ENCODE measurements around the gene CACHD1. TPM values are rescaled to one million over a fixed set of nuclear protein-coding genes. Genes with fewer than 3 reads are reported as not detected.

Gene CACHD1
- total RNA-seq, 1 experiment from 2014 or later = 8.4 TPM

DNA sequence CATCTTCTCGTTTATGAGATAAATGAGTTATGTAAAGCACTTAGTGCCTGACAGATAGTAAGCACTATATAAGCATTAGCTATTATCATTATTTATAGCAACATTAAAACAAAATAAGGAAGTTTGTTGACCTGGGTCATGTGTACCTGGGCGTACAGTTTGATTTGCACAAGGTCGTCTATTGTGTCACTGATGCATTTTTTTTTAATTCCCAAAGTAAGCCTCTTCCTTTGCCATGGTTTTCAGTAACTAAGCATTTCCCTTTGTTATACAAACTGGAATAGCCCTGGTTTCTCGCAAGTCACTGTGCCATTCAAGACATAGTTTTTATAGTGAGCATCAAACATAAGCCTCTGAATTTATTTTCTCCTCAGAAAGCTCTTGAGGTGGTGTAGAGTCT, 72.2 kb downstream of the CACHD1 start:
- H3K36me3 ChIP-seq (ENCODE audit: control insufficient read depth in 1 of 2, insufficient read depth in 2 of 2, low read length in 2 of 2) = no peaks in the 10 kb centered on the region
- no peaks in the 10 kb centered on the region for H3K4me1 ChIP-seq (ENCODE audit: control insufficient read depth in 1 of 2, insufficient read depth in 2 of 2, low read length in 2 of 2)
- DNase-seq (ENCODE audit: low read depth, low spot score) (no peak), ATAC-seq (no peak)
- CTCF ChIA-PET = no interaction called here
- no peaks in the 10 kb centered on the region for H3K79me2 ChIP-seq (ENCODE audit: insufficient read depth, low read length)
- no peaks in the 10 kb centered on the region for H3K9me2 ChIP-seq (ENCODE audit: insufficient read depth)
- intact Hi-C loops (cut with micrococcal nuclease) = no loop called here
- no peak overlapping the region for H2AFZ ChIP-seq (ENCODE audit: low read depth, low read length, poor library complexity, severe bottlenecking)
- H3K4me3 ChIP-seq (replicated peaks in 1 of 2; ENCODE audit: low read depth in 1 of 2, low read length in 2 of 2) = no peak overlapping the region
- no peak overlapping the region for H3K4me2 ChIP-seq (ENCODE audit: low read length)
- no peak overlapping the region for H3K27ac ChIP-seq (ENCODE audit: low read depth, low read length)
- RAD21 ChIA-PET (ENCODE audit: low non-redundant PET in 1 of 2, low total read pairs in 2 of 2, uncharacterized antibody in 2 of 2, unreplicated experiment in 2 of 2) = no interaction called here
- no peaks in the 10 kb centered on the region for H3K27me3 ChIP-seq (ENCODE audit: insufficient read depth, low read length)
- H4K20me1 ChIP-seq (ENCODE audit: insufficient read depth) = no peaks in the 10 kb centered on the region
- TF ChIP-seq POLR2A (IDR thresholded peaks at IDR 0.05; ENCODE audit: borderline replicate concordance, extremely low read depth, insufficient read depth, insufficient read length) (no peak), TCF7L2 (IDR thresholded peaks at IDR 0.05; ENCODE audit: borderline replicate concordance, extremely low read depth, insufficient read depth, insufficient read length) (no peak), SP1 (IDR thresholded peaks at IDR 0.05; ENCODE audit: low read depth) (no peak), ZFX (IDR thresholded peaks at IDR 0.05) (no peak), EZH2 (IDR thresholded peaks at IDR 0.05) (no peak), JUND (IDR thresholded peaks at IDR 0.05) (no peak), SIN3A (IDR thresholded peaks at IDR 0.05; ENCODE audit: low read depth) (no peak), FOSL1 (IDR thresholded peaks at IDR 0.05; ENCODE audit: low read depth) (no peak), CBX3 (IDR thresholded peaks at IDR 0.05; ENCODE audit: low read depth) (no peak), CTCF (IDR thresholded peaks at IDR 0.05 in 2 of 3, conservative IDR thresholded peaks at IDR 0.05 in 1 of 3; ENCODE audit: borderline replicate concordance in 1 of 3, insufficient read depth in 1 of 3, low read depth in 2 of 3, low read length in 2 of 3) (no peak), CEBPB (IDR thresholded peaks at IDR 0.05; ENCODE audit: low read depth) (no peak), ZNF274 (IDR thresholded peaks at IDR 0.05; ENCODE audit: low read depth, low read length) (no peak), POLR2AphosphoS5 (IDR thresholded peaks at IDR 0.05; ENCODE audit: low read depth, low read length) (no peak), RAD21 (IDR thresholded peaks at IDR 0.05; ENCODE audit: low read depth) (no peak)
- TF ChIP-seq, protein P1, sequence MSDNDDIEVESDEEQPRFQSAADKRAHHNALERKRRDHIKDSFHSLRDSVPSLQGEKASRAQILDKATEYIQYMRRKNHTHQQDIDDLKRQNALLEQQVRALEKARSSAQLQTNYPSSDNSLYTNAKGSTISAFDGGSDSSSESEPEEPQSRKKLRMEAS (IDR thresholded peaks at IDR 0.05) = no peak
- TF ChIP-seq, protein P2, sequence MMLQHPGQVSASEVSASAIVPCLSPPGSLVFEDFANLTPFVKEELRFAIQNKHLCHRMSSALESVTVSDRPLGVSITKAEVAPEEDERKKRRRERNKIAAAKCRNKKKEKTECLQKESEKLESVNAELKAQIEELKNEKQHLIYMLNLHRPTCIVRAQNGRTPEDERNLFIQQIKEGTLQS (IDR thresholded peaks at IDR 0.05) = no peak
- no peaks in the 10 kb centered on the region for H3K9me3 ChIP-seq (ENCODE audit: control insufficient read depth in 1 of 2, insufficient read depth in 1 of 2, low read depth in 1 of 2, low read length in 2 of 2)
- POLR2A ChIA-PET = no interaction called here
- no TSS peak for BruUV-seq (replicated peaks)
- H3K9ac ChIP-seq (ENCODE audit: low read length) = no peak overlapping the region

Data from HCT116 (cell line).